Placental epithelial cell (primary cell): ENCODE results near the gene DEDD2. TPM values are rescaled to one million over a fixed set of nuclear protein-coding genes. Genes with fewer than 3 reads are reported as not detected.

Source experiments
- total RNA-seq: library from RNA; depleted of rRNA; stranded (reverse); fragments of >200 nt; gene quantifications from 2 replicates; pipeline ENCODE4 v1.2.3, GENCODE V29; 2012

The DEDD2 gene, protein sequence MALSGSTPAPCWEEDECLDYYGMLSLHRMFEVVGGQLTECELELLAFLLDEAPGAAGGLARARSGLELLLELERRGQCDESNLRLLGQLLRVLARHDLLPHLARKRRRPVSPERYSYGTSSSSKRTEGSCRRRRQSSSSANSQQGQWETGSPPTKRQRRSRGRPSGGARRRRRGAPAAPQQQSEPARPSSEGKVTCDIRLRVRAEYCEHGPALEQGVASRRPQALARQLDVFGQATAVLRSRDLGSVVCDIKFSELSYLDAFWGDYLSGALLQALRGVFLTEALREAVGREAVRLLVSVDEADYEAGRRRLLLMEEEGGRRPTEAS
- 12.2 and 16.4 TPM in 2 replicates for total RNA-seq

DNA sequence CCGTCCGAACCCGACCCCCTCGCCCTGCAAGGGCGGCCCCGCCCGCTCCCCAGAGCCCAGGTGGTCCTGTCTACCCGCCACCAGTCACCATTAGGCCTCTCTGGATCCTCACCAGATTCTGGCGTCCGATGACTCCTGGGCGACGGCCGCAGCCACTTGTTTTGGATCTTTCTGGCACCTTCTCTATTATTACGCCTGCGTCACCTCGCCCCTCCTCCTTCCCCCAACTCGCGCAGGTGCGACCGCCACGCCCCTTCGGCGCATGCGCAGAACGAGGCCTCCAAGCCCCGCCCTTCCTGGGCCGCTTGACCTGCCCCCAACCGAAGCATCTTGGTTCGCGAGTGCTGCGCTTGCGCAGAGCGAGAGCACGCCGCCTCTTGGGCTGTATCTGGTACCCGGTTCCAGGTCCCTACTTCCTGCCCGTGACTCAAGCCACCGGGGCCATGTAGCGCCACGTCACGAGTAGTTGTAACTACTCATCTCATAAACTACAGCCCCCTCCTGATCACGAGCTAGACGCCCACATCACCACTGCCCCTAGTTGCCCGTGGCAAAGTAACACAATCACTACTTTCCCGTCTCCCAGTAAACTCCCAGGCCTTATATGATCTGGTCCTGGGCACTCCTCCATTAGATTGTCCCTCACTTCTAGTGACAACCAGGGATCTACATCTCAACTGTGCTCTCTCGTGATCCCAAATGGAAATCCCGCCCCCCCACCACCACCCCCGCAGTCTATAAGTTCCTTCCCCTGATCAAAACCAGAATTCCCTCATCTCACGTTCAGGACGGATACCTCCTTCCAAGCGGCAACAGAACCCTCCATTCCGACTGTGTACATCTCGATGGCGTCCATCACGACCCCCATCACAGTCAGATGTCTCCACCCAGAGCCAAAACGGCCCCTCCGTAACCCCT, at the start of gene DEDD2:
Gene DEDD2, minus strand, starts transcription at position 158 of the 918 bp plus-strand sequence. CDS start 670 bp downstream, outside the sequence.

DNA sequence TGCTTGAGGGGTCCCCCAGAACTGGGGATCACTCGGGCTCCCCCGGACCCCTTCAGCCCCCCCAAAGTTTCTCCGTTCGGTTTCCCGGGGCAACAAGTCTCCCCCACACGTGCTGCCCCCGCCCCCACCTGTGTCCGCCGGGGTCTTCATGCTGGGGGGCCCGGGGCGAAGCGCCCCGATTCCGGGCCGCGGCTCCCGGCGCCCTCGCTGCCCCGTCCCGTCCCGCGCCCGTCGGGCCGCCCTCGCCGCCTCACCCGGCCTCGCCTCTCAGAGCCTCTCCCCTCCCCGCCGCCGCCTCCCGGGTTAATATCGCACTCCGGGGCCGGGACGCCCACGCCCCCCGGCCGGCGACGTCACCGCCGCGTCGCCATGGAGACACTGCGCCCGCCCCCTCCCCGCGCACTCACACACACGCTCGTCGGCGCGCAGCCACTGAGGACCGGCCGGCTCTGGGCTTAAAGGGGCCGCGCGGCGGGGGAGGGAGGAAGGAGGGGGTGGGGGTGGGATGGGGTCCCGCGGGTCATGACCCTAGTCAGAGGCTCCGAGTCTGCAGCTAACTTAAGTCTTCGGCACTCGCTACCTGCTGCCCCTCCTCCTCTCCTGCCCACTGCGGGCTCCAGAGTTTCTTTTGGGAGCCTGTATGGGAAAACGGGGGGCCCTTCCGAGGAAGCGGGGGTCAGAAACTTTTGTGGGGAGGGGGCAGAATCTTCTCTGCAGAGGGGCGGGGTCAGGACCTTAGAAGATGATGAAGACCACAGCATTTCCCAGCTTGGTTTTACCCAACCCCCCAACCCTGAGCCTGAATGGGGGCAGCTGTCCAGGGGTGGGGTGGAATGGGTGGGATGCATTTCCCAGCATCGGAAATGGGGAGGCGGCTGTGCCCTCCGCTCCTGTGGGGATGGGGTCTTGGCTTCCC, 37.6 kb upstream of the DEDD2 start, which contains the start of gene ERF:
Gene ERF, minus strand, starts transcription at position 279 of the 916 bp plus-strand sequence. Its CDS starts 129 bp downstream, at position 150.

DNA sequence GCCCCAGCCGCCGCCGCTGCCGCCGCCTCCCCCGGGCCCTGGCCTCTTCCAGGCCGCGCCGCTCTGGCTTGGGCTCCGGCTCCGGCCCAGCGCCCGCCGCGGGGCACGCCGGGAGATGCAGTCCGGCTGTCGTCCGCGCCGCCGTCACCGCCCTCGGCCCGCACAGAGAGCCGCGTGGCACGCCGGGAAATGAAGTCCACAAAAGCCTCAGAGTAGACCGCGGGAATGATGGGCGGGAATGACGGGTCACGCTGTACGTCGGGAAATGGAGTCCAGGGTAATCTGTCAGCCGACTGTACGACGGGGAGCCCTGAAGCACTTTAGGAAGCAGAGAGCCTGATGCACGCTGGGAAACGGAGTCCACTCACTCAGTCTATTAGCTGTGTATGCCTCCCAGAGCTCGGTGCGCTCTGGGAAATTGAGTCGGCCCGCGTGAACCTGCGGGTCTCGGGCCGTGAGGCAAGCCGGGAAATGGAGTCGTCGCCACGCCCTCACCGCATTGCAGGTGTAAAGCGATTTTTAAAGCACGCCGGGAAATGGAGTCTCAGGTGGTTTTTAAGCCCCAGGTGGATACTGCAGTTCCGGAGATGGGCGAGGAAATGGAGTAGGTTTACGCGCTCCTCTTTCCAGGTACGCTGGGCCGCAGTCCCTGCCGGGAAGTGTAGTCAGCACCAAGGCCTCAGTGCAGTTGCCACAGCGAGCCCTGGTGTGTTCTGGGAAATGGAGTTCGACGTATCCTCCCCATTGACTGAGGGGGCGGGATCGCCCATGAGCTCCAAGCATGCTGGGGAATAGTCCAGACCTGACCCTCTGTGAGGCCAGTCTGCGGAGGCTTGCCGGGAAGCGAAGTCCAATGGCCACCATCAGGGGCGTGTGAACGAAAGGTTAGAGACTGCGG, 25.3 kb upstream of the DEDD2 start, which contains the start of gene GSK3A:
Gene GSK3A, minus strand, starts transcription at position 91 of the 898 bp plus-strand sequence. CDS start 137 bp downstream, outside the sequence.

DNA sequence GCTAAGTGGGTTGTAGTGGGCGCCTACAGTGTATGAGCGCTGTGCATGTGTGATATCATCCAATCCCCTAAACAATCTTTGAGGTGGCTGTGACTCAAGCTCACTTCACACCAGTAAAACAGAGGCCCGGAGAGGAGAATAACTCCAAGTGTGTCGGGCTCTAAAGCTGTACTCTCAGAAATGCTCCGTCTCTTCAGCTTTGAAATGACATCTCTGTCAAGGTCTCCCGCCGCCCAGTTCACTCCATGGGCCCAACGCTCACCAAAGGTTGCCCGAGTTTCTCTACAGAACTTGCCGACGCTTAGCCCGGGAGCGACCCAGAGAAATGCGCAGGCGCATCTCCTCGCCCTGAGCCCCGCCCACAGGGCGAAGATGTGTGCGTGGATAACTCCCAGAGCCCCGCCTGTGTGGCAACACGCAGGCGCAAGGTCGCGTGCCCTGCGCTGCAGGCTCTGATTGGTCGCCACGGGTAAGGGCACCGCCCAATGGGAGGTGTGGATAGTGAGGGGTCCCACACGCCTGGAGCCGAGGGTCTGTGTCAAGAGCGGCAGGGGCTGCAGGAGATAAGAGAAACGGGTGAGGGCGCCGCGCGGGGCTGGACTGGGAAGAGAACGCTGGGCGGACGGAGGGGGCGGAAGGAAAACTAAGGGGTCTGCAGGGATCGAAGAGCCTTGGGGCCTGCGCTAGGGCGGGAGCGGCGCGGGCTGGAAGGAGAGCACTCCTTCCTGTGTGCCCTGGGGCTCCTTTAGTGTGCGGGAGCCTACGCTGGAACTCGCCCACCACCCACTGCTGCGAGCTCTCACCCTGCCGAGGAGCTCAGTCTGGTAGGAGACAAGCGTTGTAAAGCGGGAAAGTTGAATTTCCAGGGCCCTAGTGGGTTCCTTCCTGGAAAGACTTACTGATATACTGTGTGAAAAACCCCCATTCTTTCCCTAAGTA, 2.6 kb upstream of the DEDD2 start, which contains the start of gene ZNF526:
Gene ZNF526, plus strand, starts transcription at position 501 of the 939 bp plus-strand sequence. CDS start 4,092 bp downstream, outside the sequence.

Other genes with a start within 250 kb of the DEDD2 start
- 0.11 TPM in 1 of 2 replicates, not detected in the other for gene ATP1A3, start 223.4 kb downstream of the DEDD2 start, total RNA-seq
- gene GRIK5, start 147.5 kb downstream of the DEDD2 start, total RNA-seq, result 0.11 TPM in 1 of 2 replicates, not detected in the other
- gene ZNF574, start 141.5 kb downstream of the DEDD2 start, total RNA-seq, result 19.2 and 28.1 TPM in 2 replicates
- under 0.01 and 0.33 TPM in 2 replicates for gene POU2F2, start 85.2 kb downstream of the DEDD2 start, total RNA-seq
- 15.7 and 24.3 TPM in 2 replicates for gene ZNF526, start 2.6 kb upstream of the DEDD2 start, total RNA-seq
- 17.3 and 26.6 TPM in 2 replicates for gene GSK3A, start 24.9 kb upstream of the DEDD2 start, total RNA-seq
- gene ERF, start 37.5 kb upstream of the DEDD2 start, total RNA-seq, result 13.4 and 19.2 TPM in 2 replicates
- gene CIC, start 51.6 kb upstream of the DEDD2 start, total RNA-seq, result 26.2 and 27.9 TPM in 2 replicates
- 0.98 and 1.2 TPM in 2 replicates for gene PRR19, start 84.5 kb upstream of the DEDD2 start, total RNA-seq
- 57.3 and 61.4 TPM in 2 replicates for gene PAFAH1B3, start 84.9 kb upstream of the DEDD2 start, total RNA-seq
- not detected in 2 replicates for gene TMEM145, start 95.6 kb upstream of the DEDD2 start, total RNA-seq
- gene MEGF8, start 108.0 kb upstream of the DEDD2 start, total RNA-seq, result 35.9 and 41.6 TPM in 2 replicates
- 8.2 TPM in 1 of 2 replicates, not detected in the other for gene CNFN, start 172.6 kb upstream of the DEDD2 start, total RNA-seq
- gene LIPE, start 209.7 kb upstream of the DEDD2 start, total RNA-seq, result 2.4 and 5.1 TPM in 2 replicates
- gene CXCL17, start 225.3 kb upstream of the DEDD2 start, total RNA-seq, result not detected in 2 replicates